GM12892 (cell line): ENCODE data around the gene EGFR.

ENCODE experiments used
- DNase-seq: peaks from one replicate; pipeline ENCODE4 v3.0.0; 2011; ENCODE audit not compliant: insufficient read length
- FAIRE-seq: peaks from 2 replicates; lab custom pipeline; 2011; peaks lifted over from hg19 to GRCh38; lab: Jason Lieb, UNC
- POLR2A ChIP-seq: IDR thresholded peaks from 2 replicates; pipeline ENCODE4 v1.6.1; 2011; ENCODE audit warnings: low read depth, low read length, control low read depth
- POLR2AphosphoS5 ChIP-seq: IDR thresholded peaks from 2 replicates; pipeline ENCODE4 v1.6.1; 2011; ENCODE audit warnings: low read depth, low read length, control low read depth
- TAF1 ChIP-seq: IDR thresholded peaks from 2 replicates; pipeline ENCODE4 v1.6.1; 2011; ENCODE audit warnings: low read depth, mild to moderate bottlenecking, control low read depth, low read length, borderline replicate concordance

EGFR gene

DNA sequence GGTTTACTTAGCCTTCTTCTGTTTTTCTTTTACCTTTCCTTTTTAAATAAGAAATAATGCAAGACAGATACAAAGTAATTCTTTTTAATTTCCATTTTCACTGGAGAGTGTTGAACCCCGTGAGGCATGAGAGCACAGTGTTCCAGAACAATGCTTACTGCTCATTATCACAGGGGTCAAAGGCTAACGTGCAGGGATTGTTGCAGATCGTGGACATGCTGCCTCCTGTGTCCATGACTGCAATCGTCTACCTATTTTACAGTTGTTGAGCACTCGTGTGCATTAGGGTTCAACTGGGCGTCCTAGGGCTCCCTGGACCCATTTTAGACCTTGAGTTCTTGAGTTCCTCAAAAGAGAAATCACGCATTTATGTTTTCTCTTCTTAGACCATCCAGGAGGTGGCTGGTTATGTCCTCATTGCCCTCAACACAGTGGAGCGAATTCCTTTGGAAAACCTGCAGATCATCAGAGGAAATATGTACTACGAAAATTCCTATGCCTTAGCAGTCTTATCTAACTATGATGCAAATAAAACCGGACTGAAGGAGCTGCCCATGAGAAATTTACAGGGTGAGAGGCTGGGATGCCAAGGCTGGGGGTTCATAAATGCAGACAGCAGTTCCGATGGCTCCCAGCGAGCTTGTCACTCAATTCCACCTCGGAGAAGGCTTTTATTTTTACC is 124.2 kb downstream of the EGFR start:
- FAIRE-seq, result no peak
- no peak for DNase-seq
- no peak for TF ChIP-seq POLR2AphosphoS5
- no peak for TF ChIP-seq TAF1
- no peak for TF ChIP-seq POLR2A

DNA sequence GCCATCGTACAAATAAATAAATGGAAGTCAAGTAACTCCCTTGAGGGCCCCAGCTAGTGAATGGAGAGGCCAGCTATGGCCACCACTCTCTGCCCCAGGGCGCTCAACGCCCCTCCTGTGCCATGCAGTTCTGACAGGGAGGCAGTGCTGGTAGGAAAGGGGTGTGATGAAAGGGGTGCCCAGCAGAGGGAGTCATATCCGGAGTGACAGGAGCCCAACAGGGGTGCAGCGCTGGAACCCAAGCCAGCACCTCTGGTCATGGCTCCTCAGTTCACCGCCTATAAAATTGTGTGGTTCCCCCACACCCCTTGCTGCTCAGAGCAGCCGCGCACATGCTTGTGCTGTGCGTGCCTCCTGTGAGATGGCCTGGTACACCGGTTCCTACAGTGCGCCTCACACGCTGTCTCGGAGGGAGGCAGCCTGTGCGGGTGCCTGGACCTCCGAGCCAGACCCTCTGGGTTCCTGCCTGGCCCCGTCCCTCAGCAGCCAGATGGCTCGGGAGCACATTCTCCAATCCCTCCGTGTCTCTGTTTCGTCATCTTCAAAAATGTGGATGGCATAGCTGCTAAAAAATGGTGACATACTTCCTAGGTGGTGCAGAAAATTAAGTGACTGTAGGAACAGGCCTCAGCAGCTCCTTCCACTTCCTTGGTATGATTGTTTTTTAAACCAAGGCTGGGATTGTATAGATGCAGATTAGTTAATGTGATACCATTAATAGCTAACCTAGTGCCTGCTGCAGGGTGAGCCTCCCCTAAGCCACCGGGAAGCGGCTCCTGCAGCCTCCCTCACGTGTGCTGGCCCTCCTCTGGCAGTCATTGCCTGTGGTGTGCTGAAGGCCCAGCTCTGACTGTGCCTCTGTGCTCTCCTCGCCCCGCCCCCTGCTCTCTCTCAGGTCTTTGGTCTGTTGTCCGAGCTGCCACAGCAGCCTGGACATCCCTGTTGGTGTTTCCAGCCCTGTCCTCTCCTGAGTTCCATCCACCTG is 125.8 kb downstream of the EGFR start:
- no peak for DNase-seq
- TF ChIP-seq TAF1 (no peak), POLR2AphosphoS5 (no peak), POLR2A (no peak)
- no peak for FAIRE-seq

DNA sequence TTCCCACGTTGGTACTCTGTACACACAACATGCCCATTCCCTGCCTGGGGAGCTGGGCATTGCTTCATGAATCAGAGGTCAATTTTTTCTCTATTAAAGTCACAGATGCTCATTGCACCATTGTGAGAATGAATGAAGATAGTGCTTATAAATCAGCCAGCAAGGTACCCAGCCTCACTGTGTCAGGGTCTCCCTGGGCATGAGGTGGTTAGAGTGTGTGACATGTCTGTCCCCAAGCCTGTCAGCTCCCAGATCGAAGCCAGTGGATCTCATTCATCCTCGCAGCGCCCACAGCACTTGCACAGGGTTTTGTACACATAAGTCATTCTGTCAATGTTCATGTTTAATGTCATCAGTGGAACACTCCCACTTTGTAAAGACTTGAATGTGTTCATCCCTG is 126.8 kb downstream of the EGFR start:
- DNase-seq (no peak), FAIRE-seq (no peak)
- TF ChIP-seq POLR2AphosphoS5 (no peak), TAF1 (no peak), POLR2A (no peak)

- FAIRE-seq (no peak), DNase-seq (no peak)
- no peak for TF ChIP-seq POLR2A
- no peak for TF ChIP-seq TAF1
These were observed 128.3 kb downstream of the EGFR start for GRCh38 chr7:55147101-55147500.

DNA sequence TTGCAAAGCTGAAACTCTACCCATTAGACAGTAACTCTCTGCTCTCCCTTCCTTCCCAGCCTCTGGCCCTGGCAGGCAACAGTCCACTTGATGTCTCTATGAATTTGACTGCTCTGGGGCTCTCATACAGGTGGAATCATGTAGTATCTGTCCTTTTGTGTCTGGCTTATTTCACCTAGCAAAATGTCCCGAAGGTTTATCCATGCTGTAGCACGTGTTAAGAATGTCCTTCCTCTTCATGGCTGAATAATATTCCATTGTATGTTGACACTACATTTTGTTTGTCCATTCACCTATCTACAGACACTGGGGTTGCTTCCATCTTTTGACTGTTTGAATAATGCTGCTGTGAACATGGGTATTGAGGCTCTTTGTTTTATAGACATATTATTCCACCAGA is 128.9 kb downstream of the EGFR start:
- TF ChIP-seq POLR2A (no peak), TAF1 (no peak), POLR2AphosphoS5 (no peak)
- FAIRE-seq (no peak), DNase-seq (no peak)

DNA sequence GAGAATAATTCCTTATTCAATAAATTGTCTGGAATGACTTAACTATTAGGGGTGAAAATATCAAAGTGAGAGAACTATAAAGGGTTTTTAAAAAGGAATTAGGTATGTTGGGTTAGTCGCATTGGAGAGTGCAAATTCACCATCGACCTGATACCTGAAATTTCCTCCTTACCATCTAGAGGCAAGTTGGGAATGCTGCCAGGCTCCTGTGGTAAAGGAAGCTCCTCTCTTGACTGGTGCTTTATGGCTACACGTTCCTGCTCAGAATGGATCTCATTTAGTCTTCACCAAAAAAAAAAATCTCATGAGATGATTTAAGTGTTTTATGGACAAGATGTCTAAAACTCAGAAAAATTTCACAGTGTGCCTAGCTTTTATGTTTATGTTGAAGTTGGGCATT is 129.8 kb downstream of the EGFR start:
- FAIRE-seq (no peak), DNase-seq (no peak)

GRCh38 chr7:55149001-55149400 is 130.2 kb downstream of the EGFR start:
- TF ChIP-seq POLR2A, result no peak
- TF ChIP-seq POLR2AphosphoS5, result no peak
- DNase-seq (no peak), FAIRE-seq (no peak)

More for the DNA sequence above, 129.8 kb downstream of the EGFR start:
- TF ChIP-seq TAF1, result no peak
- TF ChIP-seq POLR2AphosphoS5, result no peak
- no peak for TF ChIP-seq POLR2A

DNA sequence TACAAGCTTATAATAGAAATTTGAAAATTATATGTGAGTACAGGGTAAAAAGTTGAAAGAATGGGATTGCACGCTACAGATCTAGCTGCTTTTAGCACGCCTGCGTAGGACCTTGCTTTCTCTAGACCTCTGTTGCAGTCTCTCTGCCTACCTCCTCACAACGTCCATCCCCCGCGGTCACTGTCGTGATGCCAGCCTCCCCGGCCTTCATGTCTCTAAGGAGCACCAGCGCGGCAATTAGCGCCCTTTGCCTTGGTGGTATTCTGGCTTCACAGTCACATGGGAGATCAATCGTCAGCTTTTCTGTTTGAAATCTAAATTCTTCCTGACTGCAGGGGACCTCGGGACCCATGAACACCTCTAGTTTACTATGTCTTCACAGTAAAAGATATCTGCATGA is 131.3 kb downstream of the EGFR start:
- TF ChIP-seq POLR2A (no peak), POLR2AphosphoS5 (no peak), TAF1 (no peak)
- DNase-seq (no peak), FAIRE-seq (no peak)

- TF ChIP-seq POLR2AphosphoS5, result no peak
- no peak for TF ChIP-seq TAF1
- no peak for TF ChIP-seq POLR2A
- FAIRE-seq (no peak), DNase-seq (no peak)
These were observed 132.1 kb downstream of the EGFR start for GRCh38 chr7:55150709-55151451.

GRCh38 chr7:55152516-55152915 is 133.7 kb downstream of the EGFR start:
- TF ChIP-seq TAF1 (no peak), POLR2AphosphoS5 (no peak), POLR2A (no peak)
- FAIRE-seq (no peak), DNase-seq (no peak)

DNA sequence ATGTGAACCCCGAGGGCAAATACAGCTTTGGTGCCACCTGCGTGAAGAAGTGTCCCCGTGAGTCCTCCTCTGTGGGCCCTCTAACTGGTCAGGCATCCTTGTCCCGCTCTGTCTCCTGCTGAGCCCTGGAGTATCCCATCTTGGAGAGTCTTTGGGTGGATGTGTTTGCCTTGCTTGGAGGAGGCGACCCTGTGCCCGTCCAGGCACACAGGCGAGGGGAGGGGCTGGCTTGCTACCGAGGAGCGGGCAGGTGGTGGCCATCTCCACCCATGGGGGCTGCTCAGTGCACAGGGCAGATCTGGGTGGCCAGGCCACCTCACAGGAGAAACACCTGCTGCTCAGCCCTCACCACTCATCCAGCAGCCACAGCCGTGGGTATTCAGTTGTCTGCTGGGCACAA is 135.3 kb downstream of the EGFR start:
- DNase-seq, result no peak
- TF ChIP-seq TAF1 (no peak), POLR2A (no peak), POLR2AphosphoS5 (no peak)
- no peak for FAIRE-seq
